ENCODE data around the gene INO80B. TPM values are rescaled to one million over a fixed set of nuclear protein-coding genes. Genes with fewer than 3 reads are reported as not detected.

INO80B gene
- total and polyA plus RNA-seq, 2 of the 8 experiments (the other 6 are each of a cell fraction or from before 2014, with no cell fraction given), result 3.9 to 18.5 TPM

DNA sequence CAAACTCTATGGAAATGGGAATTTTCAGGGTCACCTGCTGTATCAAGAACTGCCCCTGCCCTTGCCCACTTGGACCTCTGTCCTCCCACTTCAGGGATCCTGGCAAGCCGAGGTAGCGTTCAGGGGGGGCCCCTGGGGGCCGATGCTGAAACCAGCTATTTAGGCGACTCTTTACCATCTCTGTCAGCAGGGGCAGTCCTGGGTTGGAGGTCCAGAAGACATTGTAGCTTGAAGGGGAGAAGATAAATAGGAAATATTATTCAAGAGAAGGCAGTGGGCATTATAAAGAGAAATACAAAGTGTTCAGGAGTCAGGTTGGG is 7.9 kb downstream of the INO80B start:
- Histone ChIP-seq H4K91ac (replicated peaks; ENCODE audit: insufficient read length, low read length) (no peak overlapping the region), H3K23me2 (ENCODE audit: low read depth, low read length) (peaks cover 14% of the 10 kb centered on the region), H3K79me1 (ENCODE audit: low read depth, low read length) (no peaks in the 10 kb centered on the region; the same call in none of the 2 replicates), H3K14ac (ENCODE audit: insufficient read length) (no peak overlapping the region), H3K56ac (replicated peaks; ENCODE audit: insufficient read length, low read depth, low read length) (no peak overlapping the region), H2AK5ac (ENCODE audit: low read depth, low read length) (no peak overlapping the region), H2BK20ac (ENCODE audit: low read length) (no peak overlapping the region), H4K8ac (ENCODE audit: extremely low read depth, insufficient read depth, low read length) (no peak overlapping the region; the same call in 1 of the 2 replicates), H2BK12ac (ENCODE audit: low read depth, low read length) (no peak overlapping the region), H3K4me3 (ENCODE audit: extremely low read depth in 1 of 4, insufficient read depth in 2 of 4, low read depth in 3 of 4, low read length in 4 of 4) (no peak overlapping the region), H3K23ac (ENCODE audit: insufficient read length) (no peak overlapping the region), H3K4me1 (replicated peaks in 1 of 4; ENCODE audit: control insufficient read depth in 3 of 4, insufficient read depth in 4 of 4, low read length in 3 of 4) (peaks cover 0 to 2% (median 0%) of the 10 kb centered on the region in 4 experiments; a peak in 2 of 7 replicates), H3K4me2 (ENCODE audit: insufficient read depth in 1 of 2, low read depth in 2 of 2, low read length in 2 of 2) (no peak overlapping the region), H2AFZ (ENCODE audit: low read length) (no peak overlapping the region), H4K5ac (ENCODE audit: insufficient read length, low read depth, low read length) (no peak overlapping the region), H4K20me1 (replicated peaks in 1 of 2; ENCODE audit: control insufficient read depth in 1 of 2, insufficient read depth in 2 of 2, low read length in 2 of 2) (no peaks in the 10 kb centered on the region), H3K4ac (replicated peaks; ENCODE audit: insufficient read length, low read depth, low read length) (no peak overlapping the region), H3K9ac (replicated peaks in 1 of 4; ENCODE audit: extremely low read depth in 1 of 4, low read depth in 3 of 4, low read length in 3 of 4) (no peak overlapping the region), H3K36me3 (ENCODE audit: control insufficient read depth in 2 of 4, insufficient read depth in 4 of 4, low read length in 3 of 4) (peaks cover 0 to 12% (median 2%) of the 10 kb centered on the region in 4 experiments; a peak in 4 of 8 replicates), H2BK15ac (ENCODE audit: low read length) (no peak overlapping the region), H3K18ac (ENCODE audit: extremely low read depth, low read length) (no peak overlapping the region), H3K9me3 (ENCODE audit: insufficient read depth in 2 of 2, low read depth in 1 of 2, low read length in 1 of 2) (no peaks in the 10 kb centered on the region), H3K79me2 (ENCODE audit: control insufficient read depth in 1 of 2, insufficient read depth in 2 of 2, low read length in 2 of 2) (peaks cover 0 to 10% of the 10 kb centered on the region in 2 experiments; a peak in 1 of 4 replicates), H3K27me3 (replicated peaks in 1 of 4; ENCODE audit: control insufficient read depth in 3 of 4, extremely low read depth in 1 of 4, insufficient read depth in 3 of 4, low read length in 3 of 4) (no peaks in the 10 kb centered on the region), H2BK5ac (ENCODE audit: low read depth, low read length) (no peak overlapping the region), H3K27ac (ENCODE audit: low read depth, low read length) (no peak overlapping the region), H2BK120ac (replicated peaks; ENCODE audit: low read depth, low read length) (no peak overlapping the region)
- FAIRE-seq, result no peak
- no peak for TF ChIP-seq CTBP2 (IDR thresholded peaks at IDR 0.05; ENCODE audit: borderline replicate concordance, insufficient read depth, insufficient read length, low read length)
- TF ChIP-seq BACH1 (IDR thresholded peaks at IDR 0.05; ENCODE audit: low read length), result no peak
- 89% methylated on average over 4 of the region's 4 CpGs; no CpG with 5 or more reads in 1 of the 2 experiments for WGBS, 2 experiments (ENCODE audit: extremely low coverage in 1 of 2, insufficient coverage in 1 of 2, insufficient read length in 1 of 2, insufficient replicate concordance in 2 of 2, low coverage in 1 of 2, low lambda C conversion rate in 2 of 2, missing lambda C conversion rate in 1 of 2)
- no peak for DNase-seq (ENCODE audit: low read depth in 1 of 2, low spot score in 2 of 2)
- POLR2A ChIA-PET (ENCODE audit: partially characterized antibody), result interaction anchor here (0.8 to 10.5 kb wide), 6 partner anchors 8 to 33 kb away, joined by 3 to 89 read pairs (median 9); partner anchors contain the start of genes CCDC142, INO80B, MRPL53 and RTKN
- CTCF ChIA-PET (ENCODE audit: partially characterized antibody), result interaction anchor here (9.5 to 10.5 kb wide), 2 partner anchors 11 to 18 kb away, joined by 73 to 86 read pairs; partner anchors contain the start of genes CCDC142, MRPL53 and TTC31
